ENCODE data around the gene TSPAN19. TPM values are rescaled to one million over a fixed set of nuclear protein-coding genes. Genes with fewer than 3 reads are reported as not detected.

Gene TSPAN19
- polyA plus RNA-seq, 1 experiment = not detected

GRCh38 chr12:85004204-85004603 is 31.9 kb downstream of the TSPAN19 start:
- POLR2A ChIA-PET = no interaction called here
- no peaks in the 10 kb centered on the region for H3K27me3 ChIP-seq (ENCODE audit: control insufficient read depth, insufficient read depth, low read length)

GRCh38 chr12:85002778-85003296 is 33.2 kb downstream of the TSPAN19 start:
- Histone ChIP-seq H3K36me3 (ENCODE audit: control insufficient read depth, insufficient read depth, low read length) (no peaks in the 10 kb centered on the region), H3K4me3 (ENCODE audit: low read depth, low read length) (no peak overlapping the region), H3K27me3 (ENCODE audit: control insufficient read depth, insufficient read depth, low read length) (no peaks in the 10 kb centered on the region)
- POLR2A ChIA-PET = no interaction called here
- CTCF ChIA-PET = interaction anchor here (1.0 to 1.1 kb wide), 2 partner anchors 13 to 25 kb away, joined by 3 read pairs; no protein-coding TSS in a partner anchor
- no peak for TF ChIP-seq CTCF (IDR thresholded peaks at IDR 0.05; ENCODE audit: insufficient read depth, low read depth, low read length)
- no peak for DNase-seq (ENCODE audit: low read depth)

More at GRCh38 chr12:85004204-85004603, 31.9 kb downstream of the TSPAN19 start:
- no peak for TF ChIP-seq CTCF (IDR thresholded peaks at IDR 0.05; ENCODE audit: insufficient read depth, low read depth, low read length)
- H3K36me3 ChIP-seq (ENCODE audit: control insufficient read depth, insufficient read depth, low read length) = no peaks in the 10 kb centered on the region
- H3K4me3 ChIP-seq (ENCODE audit: low read depth, low read length) = no peak overlapping the region
- DNase-seq (ENCODE audit: low read depth) = no peak
- CTCF ChIA-PET = no interaction called here

GRCh38 chr12:85000729-85001128 is 35.3 kb downstream of the TSPAN19 start:
- CTCF ChIA-PET = interaction anchor here (1.1 kb wide), 1 partner anchor 29 kb away, joined by 3 read pairs; no protein-coding TSS in a partner anchor

GRCh38 chr12:84998341-84998740 is 37.7 kb downstream of the TSPAN19 start:
- Histone ChIP-seq H3K27me3 (ENCODE audit: control insufficient read depth, insufficient read depth, low read length) (no peaks in the 10 kb centered on the region), H3K36me3 (ENCODE audit: control insufficient read depth, insufficient read depth, low read length) (no peaks in the 10 kb centered on the region), H3K4me3 (ENCODE audit: low read depth, low read length) (no peak overlapping the region)
- no peak for DNase-seq (ENCODE audit: low read depth)
- TF ChIP-seq CTCF (IDR thresholded peaks at IDR 0.05; ENCODE audit: insufficient read depth, low read depth, low read length) = no peak
- ChIA-PET CTCF (no interaction called here), POLR2A (no interaction called here)

More at GRCh38 chr12:85000729-85001128, 35.3 kb downstream of the TSPAN19 start:
- TF ChIP-seq CTCF (IDR thresholded peaks at IDR 0.05; ENCODE audit: insufficient read depth, low read depth, low read length) = no peak
- POLR2A ChIA-PET = no interaction called here
- no peak overlapping the region for H3K4me3 ChIP-seq (ENCODE audit: low read depth, low read length)
- H3K27me3 ChIP-seq (ENCODE audit: control insufficient read depth, insufficient read depth, low read length) = no peaks in the 10 kb centered on the region
- H3K36me3 ChIP-seq (ENCODE audit: control insufficient read depth, insufficient read depth, low read length) = no peaks in the 10 kb centered on the region
- DNase-seq (ENCODE audit: low read depth) = no peak

GRCh38 chr12:84996759-84997158 is 39.3 kb downstream of the TSPAN19 start:
- TF ChIP-seq CTCF (IDR thresholded peaks at IDR 0.05; ENCODE audit: insufficient read depth, low read depth, low read length) = no peak
- no peak for DNase-seq (ENCODE audit: low read depth)
- POLR2A ChIA-PET = no interaction called here
- Histone ChIP-seq H3K27me3 (ENCODE audit: control insufficient read depth, insufficient read depth, low read length) (no peaks in the 10 kb centered on the region), H3K4me3 (ENCODE audit: low read depth, low read length) (no peak overlapping the region), H3K36me3 (ENCODE audit: control insufficient read depth, insufficient read depth, low read length) (no peaks in the 10 kb centered on the region)
- CTCF ChIA-PET = interaction anchor here (0.9 kb wide), 1 partner anchor 102 kb away, joined by 5 read pairs; no protein-coding TSS in a partner anchor
